Muscle of arm (tissue), 12 donors: Measurements from ENCODE around the gene RASSF8. TPM values are rescaled to one million over a fixed set of nuclear protein-coding genes. Genes with fewer than 3 reads are reported as not detected.

Source experiments
- DNase-seq: peaks from one replicate; pipeline ENCODE4 v3.0.0-alpha.2; 2013
- polyA plus RNA-seq, 12 donors: library from polyadenylated mRNA; unstranded; fragments of 120-200 nt; gene quantifications; one replicate each; pipeline ENCODE4 v1.2.1, GENCODE V29; 2013; ENCODE audit not compliant: insufficient read length in 12 of 12

RASSF8 gene
- polyA plus RNA-seq, 12 donors, result 22.0 to 62.8 (median 27.6) TPM; not detected in 1

DNA sequence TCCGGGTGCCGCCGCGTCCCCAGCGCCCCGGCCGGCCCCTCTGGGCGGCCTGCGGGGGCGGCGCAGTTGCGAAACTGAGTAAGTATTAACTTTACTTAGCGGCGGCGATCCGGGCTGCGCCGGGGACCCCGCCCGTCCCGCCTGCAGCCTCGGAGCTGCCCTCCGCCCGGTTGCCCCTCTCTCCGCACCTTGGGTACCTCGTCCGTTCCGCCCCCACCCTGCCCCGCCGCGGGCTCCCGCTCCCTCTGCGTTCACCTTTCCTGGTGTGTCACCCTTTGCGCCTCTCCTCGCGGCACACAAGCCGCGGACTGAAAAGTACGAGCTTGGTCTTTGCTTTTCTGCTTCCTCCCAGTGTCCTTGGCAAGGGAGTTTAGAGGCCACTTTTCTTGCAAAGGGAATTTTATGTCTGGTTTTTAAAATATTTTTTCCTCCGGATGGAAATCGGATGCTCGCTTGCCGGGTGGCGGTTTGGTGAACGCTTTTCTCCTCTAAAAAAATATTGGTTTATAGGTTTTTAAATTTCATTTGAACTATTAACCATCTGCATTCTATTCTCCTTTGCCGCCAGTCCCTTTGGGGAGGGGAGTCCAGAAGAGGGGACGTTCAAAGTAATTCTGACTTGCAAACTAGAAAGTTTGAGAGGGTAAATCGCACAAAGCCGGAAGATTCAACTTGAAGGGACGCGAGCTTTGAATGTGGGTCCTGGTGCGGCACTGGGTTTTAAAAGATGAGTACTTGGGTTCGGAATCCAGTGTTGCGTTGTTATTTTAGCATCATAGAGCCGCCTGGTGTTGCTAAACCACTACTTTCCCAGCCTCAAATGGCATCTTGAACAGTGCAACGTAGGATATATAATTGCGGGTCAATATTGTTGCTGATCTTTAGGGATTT, 834 bp downstream of the RASSF8 start:
- DNase-seq, result peak; percentile 58

DNA sequence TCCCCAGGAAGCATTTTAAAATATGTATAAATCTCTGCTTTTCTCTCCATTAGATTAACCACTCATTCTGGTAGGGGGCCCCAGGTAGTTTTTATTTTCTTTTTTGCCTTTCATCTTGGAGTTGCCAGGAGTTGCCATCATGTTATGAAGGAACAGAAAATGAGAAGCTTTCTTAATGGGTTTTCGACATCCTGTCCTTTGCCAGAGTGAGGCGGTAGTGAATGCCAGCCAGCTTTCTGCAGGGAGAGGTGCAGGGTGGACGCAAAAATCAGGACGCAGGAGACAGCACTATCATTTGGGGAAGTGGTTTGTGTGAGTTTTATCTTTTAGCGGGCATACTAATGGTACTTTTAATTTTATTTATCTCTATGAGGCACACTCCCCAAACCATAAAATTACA, 1.7 kb downstream of the RASSF8 start:
- DNase-seq, result peak; percentile 31

DNA sequence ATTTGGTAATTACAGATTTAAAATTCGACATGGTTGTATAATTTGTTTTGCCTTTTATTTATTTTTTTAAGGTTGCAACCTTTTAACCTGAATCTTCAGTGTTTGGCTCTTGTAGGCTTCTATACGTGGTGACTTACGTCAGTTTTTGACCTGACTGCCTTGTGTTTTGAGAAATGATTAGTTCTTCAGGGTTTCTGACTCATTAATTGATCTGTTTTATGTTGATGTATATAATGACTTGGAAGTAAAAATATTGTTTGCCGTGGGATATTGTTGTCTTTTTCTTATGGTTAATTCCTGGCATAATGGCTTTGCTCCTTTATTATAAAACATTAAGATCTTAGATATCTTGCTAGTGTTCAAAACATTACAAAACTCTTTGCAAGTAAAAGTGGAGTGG, 2.5 kb downstream of the RASSF8 start:
- no peak for DNase-seq

DNA sequence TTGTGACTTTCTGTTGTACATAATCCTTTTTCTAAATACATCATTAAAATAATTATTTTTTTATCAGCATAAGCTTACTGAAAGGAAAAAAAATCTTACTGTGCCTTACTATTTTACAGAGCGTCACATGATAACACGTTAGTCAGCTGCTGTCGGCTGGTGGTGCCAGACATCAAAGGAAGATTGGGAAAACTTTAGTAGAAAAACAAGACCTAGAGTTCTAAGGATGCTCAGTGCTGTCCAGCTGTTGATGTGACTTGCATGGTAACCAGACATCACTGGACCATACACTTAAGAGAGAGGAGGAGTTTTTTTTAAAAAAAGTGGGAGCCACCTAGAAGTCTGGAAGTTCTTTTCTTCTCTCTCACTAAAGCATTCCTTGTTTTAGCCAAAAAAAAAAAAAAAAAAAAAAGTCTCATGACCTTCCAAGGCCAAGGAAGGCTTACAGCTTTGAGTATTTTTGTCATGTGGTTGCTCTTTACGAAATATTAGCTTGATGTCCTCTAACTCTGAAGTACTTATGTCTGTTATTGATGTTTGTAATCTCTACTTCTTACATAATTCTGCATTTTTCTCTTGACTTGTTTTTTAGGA, 4.5 kb downstream of the RASSF8 start:
- no peak for DNase-seq

DNA sequence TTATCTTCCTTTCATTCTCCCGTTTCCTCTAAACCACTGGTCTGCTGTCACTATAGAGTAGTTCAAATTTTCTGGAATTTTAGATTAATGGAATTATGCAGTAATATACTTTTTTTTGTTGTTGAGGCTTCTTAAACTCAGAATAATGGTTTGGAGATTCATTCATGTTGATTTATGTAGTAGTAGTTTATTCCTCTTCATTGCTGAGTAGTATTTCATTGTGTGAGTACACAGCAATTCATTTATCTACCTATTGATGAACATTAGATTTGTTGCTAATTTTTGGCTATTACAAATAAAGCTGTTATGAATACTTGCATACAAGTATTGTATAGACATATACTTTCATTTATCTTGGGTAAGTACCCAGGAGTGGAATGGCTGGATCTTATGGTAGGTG, 7.2 kb downstream of the RASSF8 start:
- DNase-seq, result no peak

DNA sequence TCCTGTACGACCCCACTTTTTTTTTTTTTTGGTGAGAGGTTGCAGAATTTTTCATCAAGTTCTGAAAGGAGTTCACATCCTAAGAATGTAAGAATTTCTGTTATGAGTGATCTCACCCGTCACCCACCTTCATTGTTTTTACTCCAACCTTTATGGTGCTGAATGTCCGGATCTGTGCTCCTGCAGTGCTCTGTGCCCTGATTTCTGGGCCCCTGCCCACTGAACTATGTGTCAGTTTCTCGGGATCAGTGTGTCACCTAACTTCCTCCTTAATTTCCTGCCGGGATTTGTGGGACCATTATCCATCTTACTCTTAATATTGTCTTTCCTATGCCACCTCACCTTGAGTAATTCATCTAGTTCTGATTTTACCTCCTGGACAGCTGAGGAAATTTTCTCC, 11.6 kb downstream of the RASSF8 start:
- no peak for DNase-seq

DNA sequence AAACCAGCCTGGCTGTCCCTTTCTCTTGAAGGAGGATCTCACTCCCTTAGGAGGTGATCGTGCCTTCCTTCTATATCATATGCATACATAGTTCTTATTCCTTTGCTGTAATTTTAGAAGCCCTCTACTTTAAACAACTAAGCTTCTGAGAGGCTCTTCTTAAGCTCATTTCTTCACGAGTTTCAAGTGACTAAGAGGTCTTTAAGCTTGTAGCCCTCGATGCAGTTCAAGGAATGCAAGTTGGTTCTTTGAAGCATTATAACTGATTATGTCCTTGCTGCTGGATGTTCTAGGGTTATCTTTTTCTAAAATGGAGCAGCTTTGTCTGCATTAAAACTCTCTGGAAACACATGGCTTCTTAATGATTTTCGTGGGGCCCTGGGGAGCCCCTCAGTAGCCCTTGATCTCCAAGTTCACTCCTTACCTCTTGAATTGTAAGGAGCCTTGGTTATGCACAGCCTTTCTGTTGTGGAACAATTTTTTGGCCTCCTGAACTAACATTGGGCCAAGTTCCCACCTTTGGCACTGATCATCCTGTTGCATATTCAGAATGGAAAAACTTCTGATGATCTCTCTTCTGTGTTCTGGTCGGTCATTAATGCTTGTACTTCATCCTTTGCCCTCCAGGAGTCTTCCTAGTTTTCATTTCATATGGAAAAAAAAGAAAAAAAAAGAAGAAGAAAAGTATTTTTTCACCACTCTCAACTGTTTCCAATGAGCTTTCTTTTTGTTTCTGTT, 12.6 kb downstream of the RASSF8 start:
- peak; percentile 71 for DNase-seq

DNA sequence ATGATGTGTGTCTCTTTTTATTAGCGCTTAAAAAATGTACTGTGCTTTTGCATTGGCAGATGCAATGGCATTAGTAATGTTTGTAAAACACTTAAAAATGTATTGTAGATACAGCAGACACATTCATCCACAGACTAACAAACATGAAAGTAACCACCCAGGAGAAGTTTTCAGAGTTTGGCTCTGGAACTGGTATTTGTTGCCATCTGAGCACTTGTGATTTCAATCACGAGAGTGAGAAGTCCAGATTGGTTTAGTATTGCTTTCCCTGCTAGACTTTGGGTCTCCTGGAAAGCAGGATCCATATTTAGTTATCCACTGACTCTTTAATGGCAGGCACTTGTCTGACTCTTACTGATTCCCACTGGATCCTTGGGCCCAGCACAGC, 13.2 kb downstream of the RASSF8 start:
- peak; percentile 51 for DNase-seq

DNA sequence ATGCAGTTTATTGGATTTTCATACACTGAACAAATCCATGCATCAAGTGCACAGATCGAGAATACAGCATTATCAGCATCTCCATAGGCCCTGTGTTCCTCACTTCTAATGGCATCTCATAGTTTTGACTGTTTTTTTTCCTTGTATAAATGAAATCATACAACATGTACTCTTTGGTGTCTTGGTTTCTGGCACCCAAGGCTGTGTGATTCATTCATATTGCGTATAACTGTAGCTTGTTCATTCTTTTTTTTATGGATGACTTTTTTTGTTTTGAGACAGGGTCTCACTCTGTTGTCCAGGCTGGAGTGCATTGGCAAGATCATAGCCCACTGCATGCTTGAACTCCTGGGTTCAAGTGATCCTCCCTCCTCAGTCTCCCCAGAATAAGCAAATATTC, 14.3 kb downstream of the RASSF8 start:
- no peak for DNase-seq

DNA sequence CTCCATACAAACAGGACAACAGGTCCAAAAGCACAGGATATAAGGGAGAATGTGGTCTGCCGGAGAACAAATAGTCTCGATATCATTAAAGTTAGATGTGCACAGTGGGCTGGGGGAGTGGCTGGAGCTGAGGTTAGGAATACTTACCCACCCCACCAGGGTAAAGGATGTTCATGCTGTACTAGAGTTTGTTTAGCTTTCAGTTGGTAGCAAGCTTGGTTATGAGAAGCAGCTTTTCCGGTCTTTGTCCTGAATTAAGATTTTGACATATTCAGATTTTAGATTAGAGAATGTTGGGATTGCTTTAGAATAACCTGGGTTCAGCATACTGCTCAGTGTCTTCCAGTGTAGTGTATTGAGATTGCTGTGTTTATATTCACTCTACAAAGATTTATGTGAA, 16.7 kb downstream of the RASSF8 start:
- DNase-seq, result no peak

DNA sequence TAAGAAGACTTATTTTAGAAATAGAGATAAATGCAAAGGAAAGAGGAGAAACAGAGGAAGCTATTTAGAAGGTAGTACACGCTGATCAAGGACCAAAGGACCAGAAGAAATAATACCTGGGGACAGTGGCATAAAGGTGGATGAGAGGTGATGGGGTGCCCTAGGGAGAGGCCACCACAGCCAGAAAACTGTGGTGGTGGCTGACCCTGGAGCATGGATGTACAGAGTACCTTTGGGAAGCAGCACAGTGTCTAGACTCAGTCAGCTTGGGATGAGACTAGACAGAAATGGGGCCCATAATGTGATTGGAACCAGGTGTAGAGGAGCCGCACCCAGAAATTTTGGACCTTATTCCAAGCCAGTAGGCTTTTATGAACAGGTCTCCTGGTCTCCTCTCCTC, 17.2 kb downstream of the RASSF8 start:
- no peak for DNase-seq

DNA sequence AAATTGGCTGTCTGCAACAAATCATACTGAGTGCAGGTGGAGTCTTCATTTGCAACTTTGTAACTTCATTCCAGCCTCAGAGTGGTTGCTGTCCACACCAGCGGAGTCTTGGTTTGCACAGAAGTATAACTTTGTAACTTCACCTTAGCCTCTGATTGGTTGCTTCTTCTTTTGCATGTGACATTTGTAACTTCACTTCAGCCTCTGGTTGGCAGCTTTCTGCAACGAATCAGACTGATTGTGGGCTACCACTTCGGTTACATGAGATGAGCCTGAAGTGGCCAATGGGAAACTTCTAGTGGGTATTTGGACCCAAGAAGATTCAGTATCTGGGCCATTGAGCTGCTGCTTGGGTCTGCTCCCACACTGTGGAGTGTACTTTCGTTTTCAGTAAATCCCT, 17.8 kb downstream of the RASSF8 start:
- no peak for DNase-seq

DNA sequence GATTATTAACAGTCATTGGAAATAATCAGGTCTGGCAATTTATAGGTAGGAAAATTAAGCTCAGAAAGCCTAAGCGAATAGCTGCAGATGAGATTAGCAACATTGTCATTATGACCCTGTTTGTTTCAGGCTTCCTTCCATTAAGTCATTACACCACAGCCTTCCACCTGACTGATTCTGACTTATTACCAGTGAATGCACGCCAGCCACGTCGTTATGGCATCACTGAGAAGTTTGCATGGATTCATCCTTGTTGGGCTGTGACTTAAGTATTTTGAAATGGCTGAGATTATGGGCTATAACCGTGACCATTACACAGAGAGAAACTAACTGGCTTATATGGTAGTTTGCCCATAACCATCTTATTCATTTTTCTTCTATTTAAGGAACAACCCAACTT, 18.6 kb downstream of the RASSF8 start:
- no peak for DNase-seq

DNA sequence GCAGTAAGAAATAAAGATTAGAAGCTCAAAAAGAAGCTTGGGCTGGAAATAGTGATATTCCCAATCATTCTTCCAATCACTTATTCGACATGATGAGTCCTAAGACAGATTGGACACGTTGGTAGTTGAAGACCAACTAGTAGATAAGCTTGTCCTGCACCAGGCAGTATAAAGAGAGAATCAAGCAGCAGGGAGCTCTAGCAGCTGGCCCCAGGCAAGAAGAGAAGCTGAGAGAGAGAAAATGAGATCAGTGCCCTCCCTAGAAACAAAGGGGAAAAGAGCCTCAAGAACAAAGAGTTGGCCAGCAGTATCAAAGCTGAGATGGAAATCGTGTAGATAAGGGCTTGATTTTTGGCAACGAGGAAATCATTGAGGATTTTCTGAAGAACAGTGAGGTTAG, 20.6 kb downstream of the RASSF8 start:
- no peak for DNase-seq

DNA sequence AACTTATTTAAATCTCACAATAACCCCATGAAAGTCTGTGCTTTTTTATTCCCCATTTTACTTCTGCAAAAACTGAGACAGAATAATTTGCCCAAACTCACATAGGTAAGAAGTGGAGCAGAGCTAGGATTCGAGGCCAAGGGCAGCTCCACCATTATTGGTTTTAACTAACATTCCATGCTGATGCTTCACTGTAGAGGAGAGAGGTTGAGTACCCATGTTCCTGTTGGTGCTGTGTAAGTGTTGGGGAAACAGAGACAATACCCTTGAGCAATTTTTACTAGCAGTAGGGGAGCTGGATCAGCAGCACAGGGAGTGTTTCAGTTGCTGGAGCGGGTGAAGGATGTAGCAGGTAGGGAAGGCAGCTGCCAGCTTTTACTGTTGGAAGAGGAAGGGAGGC, 21.1 kb downstream of the RASSF8 start:
- DNase-seq, result no peak

DNA sequence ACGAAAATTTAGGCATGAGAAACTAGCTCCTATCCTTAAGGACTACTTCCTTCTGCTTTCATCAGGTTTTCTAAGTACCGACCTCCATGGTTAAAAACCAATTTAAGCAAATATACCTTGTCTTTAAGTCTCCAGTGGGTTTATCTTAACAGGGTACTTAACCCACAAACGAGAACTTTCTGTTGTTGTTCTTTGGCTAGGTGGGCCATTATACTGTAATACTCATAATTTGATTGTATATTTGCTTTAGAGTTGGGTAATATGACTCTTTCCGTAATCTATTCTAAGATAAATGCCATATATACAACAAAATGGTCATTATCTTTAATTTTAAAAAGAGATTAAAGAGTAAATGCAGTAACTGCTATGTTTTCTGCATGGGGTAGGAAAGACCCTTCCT, 21.6 kb downstream of the RASSF8 start:
- DNase-seq, result no peak

DNA sequence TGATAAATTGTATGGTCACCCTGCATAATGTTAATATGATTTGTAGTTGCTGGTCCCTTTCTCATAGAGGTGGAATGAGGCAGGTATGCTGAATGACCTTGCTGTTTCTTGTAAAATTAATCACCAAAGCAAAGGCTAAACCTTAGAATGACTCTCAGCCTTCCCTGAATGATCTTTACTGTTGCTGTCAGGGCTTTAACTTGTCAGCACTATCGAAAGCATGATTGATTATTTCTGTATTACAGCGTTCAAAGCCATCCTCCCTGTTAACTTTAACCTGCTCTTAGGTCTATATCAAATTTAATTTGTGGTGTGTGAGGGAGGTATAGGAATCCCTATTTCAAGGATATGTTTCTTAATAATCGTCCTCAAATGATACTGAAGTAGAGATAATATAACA, 23.1 kb downstream of the RASSF8 start:
- DNase-seq, result no peak

DNA sequence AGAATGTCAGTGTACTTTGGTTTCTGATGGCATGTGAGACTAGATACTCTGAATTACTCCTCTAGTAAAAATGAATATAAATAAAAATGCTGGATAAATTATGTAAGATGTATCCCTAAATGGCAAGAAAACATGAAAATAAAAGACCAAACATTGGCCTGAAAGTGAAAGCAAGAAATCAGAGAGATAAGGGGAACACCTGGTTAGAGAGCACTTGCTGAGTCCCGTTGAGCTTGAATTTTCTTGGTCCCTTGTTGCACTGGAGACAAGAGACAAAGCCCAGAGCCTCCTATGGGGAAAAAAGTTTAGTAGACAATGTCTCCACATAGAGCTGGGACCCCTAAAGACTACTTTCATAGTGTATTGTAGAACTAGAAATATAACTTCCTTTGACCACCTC, 23.9 kb downstream of the RASSF8 start:
- no peak for DNase-seq

DNA sequence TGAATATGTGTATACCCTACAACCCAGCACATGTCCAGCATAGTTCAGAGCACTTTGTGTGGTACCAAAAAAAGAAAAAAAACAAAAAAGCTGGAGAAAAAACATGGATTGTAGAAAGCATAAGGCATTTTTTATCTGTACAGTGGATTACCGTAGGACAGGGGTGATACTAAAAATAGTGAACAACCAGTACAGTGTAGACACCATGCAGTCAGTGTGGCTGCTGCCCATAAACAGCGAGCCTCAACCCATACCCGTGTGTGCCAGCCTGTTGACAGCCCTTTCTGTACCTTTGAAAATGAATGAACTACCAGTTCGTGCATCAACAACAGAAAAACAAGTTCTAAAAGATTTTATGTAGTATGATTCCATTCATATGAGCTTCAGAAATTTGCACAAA, 25.1 kb downstream of the RASSF8 start:
- no peak for DNase-seq

DNA sequence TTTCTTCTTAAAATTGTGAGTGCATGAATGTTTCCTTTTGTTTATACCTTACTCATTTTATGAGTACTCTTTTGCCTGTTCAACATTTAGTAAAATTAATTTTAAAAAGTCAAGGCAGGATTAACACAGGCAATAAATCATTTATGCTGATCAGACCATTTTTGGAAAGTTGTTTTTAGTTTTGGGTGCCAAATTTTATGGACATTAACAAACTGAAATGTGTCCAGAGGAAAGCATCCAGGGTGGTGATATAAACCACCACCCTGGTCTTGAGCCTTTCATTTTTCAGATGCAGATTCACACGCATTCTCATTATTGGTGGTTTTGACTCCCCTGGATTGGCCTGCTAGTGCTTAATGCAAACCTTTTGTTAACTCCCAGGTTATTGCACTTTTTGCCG, 26.3 kb downstream of the RASSF8 start:
- no peak for DNase-seq

DNA sequence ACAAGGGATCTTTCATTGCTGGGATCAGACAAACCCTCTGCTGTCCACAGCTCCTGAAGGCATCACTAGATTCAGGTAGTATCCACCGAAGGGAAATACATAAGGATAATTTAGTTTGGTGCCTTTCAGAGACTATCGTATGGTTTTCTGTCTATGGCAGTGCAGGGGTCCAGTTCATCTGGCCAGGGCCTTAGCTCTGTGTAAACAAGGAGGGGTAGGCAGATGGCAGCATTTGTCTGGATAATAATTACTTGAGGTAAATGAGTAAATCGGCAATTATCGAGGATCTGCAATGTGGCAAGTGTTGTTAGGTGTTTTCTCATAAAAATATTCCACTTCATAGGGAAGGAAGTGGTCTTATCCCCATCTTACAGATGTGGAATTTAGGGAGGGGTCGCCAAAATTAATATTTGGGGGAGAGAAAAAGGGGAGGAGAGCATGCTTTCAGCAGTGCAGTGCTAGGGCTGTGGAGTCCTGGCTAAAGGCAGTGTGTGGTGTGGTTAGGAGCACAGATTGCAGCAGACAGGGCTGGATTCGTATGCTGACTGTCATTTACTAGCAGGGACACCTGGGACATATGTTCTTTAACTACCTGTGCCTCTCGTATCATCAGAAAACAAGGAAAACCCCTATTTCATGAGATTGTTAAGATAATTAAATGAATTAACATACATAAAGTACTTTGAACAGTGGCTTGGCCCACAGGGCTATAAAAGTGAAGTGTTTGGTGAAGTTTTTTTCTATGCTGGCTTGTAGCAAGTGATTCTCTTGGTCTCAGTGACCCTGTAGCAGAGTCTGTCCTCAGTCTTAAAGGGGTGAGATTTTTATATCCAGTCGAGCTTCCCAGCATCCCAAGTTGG, 27.1 kb downstream of the RASSF8 start:
- no peak for DNase-seq

DNA sequence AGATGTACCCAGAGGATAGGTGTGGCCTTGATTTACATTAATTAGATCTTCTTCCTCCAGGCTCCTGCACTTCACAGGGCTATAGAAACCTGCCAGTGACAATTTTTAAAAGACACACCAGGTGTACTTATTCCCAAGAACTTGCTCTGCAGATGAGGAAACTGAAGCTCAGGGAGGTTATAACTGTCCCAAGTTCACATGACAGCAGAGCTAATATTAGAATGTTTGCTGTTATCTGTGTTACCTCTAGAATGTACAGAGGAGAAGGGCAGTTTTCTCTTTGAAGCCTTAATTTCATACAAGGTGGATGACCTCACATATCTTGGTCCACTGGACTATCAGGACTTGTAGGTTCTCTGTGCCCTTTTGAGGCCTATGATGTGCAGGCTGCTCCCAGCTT, 27.7 kb downstream of the RASSF8 start:
- DNase-seq, result no peak
